H1 (cell line): ENCODE data around the gene RNF26. TPM values are rescaled to one million over a fixed set of nuclear protein-coding genes. Genes with fewer than 3 reads are reported as not detected.
A peak's percentile ranks its signal among the peaks of the same experiment; 100 is the strongest.

Source experiments
- CTCF ChIA-PET: fragments of 300-600 bp; sonication (Branson Sonifier 250); formaldehyde crosslinking; loops from one replicate; lab custom pipeline; 2021; ENCODE audit not compliant: partially characterized antibody; lab: Charles Lee
- POLR2A ChIA-PET: fragments of 300-600 bp; sonication (Branson Sonifier 250); formaldehyde crosslinking; loops from one replicate; lab custom pipeline; 2021; ENCODE audit warnings: inconsistent platforms; ENCODE audit not compliant: partially characterized antibody; lab: Charles Lee
- DNase-seq, 2 experiments: peaks; one replicate each; pipeline versions ENCODE4 v3.0.0 to v3.0.0-alpha.2; 2010 to 2022; ENCODE audit warnings: low spot score in 2 of 2, low read depth in 1 of 2, mixed read lengths in 1 of 2
- FAIRE-seq: peaks from 2 replicates; lab custom pipeline; 2011; peaks lifted over from hg19 to GRCh38; lab: Jason Lieb, UNC
- H2AFZ ChIP-seq: 2 replicates; pipeline ENCODE4 v1.8.1; 2012; ENCODE audit warnings: low read length, inconsistent platforms
- H2AK5ac ChIP-seq: 2 replicates; pipeline ENCODE4 v1.6.1; 2013; ENCODE audit warnings: low read depth, low read length
- H2BK120ac ChIP-seq: replicated peaks from 2 replicates; pipeline ENCODE3; 2013; ENCODE audit warnings: low read depth, low read length, inconsistent platforms
- H2BK12ac ChIP-seq: 2 replicates; pipeline ENCODE4 v1.6.1; 2013; ENCODE audit warnings: low read depth, low read length
- H2BK15ac ChIP-seq: 2 replicates; pipeline ENCODE4 v1.6.1; 2013; ENCODE audit warnings: low read length
- H2BK20ac ChIP-seq: 2 replicates; pipeline ENCODE4 v1.6.1; 2013; ENCODE audit warnings: low read length
- H2BK5ac ChIP-seq: 2 replicates; pipeline ENCODE4 v1.6.1; 2013; ENCODE audit warnings: low read depth, low read length
- H3K14ac ChIP-seq: 2 replicates; pipeline ENCODE4 v1.6.1; 2013; ENCODE audit warnings: inconsistent platforms; ENCODE audit not compliant: insufficient read length
- H3K18ac ChIP-seq: 2 replicates; pipeline ENCODE4 v1.6.1; 2013; ENCODE audit warnings: low read length; ENCODE audit errors: extremely low read depth
- H3K23ac ChIP-seq: 2 replicates; pipeline ENCODE4 v1.6.1; 2013; ENCODE audit warnings: inconsistent platforms; ENCODE audit not compliant: insufficient read length
- H3K23me2 ChIP-seq: 2 replicates; pipeline ENCODE4 v1.6.1; 2013; ENCODE audit warnings: low read depth, low read length
- H3K27ac ChIP-seq: 2 replicates; pipeline ENCODE4 v1.6.1; 2011; ENCODE audit warnings: low read depth, low read length, inconsistent platforms
- H3K27me3 ChIP-seq, 4 experiments: replicated peaks in 1 of 4; 1 replicate in 1 of 4; 2 replicates in 3 of 4; pipeline versions ENCODE4 v1.6.1 to v1.8.1; 2011 to 2013; ENCODE audit warnings: low read length in 3 of 4, mild to moderate bottlenecking in 3 of 4, inconsistent platforms in 2 of 4, mixed read lengths in 2 of 4, moderate library complexity in 1 of 4; ENCODE audit not compliant: control insufficient read depth in 3 of 4, insufficient read depth in 3 of 4; ENCODE audit errors: extremely low read depth in 1 of 4
- H3K36me3 ChIP-seq, 4 experiments: 2 replicates each; pipeline versions ENCODE4 v1.6.1 to v1.8.1; 2011 to 2013; ENCODE audit warnings: mild to moderate bottlenecking in 4 of 4, low read length in 3 of 4, moderate library complexity in 2 of 4, control low read depth in 1 of 4, inconsistent platforms in 1 of 4; ENCODE audit not compliant: insufficient read depth in 4 of 4, control insufficient read depth in 2 of 4
- H3K4ac ChIP-seq: replicated peaks from 2 replicates; pipeline ENCODE3; 2013; ENCODE audit warnings: low read length, low read depth, mixed read lengths, inconsistent platforms; ENCODE audit not compliant: insufficient read length
- H3K4me1 ChIP-seq, 4 experiments: replicated peaks in 1 of 4; 1 replicate in 1 of 4; 2 replicates in 3 of 4; pipeline versions ENCODE4 v1.6.1 to v1.8.1; 2011 to 2013; ENCODE audit warnings: low read length in 3 of 4, inconsistent platforms in 2 of 4, mixed read lengths in 1 of 4; ENCODE audit not compliant: insufficient read depth in 4 of 4, control insufficient read depth in 3 of 4
- H3K4me2 ChIP-seq, 2 experiments: 2 replicates each; pipeline versions ENCODE4 v1.6.1 to v1.8.1; 2011 to 2013; ENCODE audit warnings: low read depth in 2 of 2, low read length in 2 of 2, control low read depth in 1 of 2, inconsistent platforms in 1 of 2, mild to moderate bottlenecking in 1 of 2; ENCODE audit not compliant: insufficient read depth in 1 of 2
- H3K4me3 ChIP-seq, 4 experiments: fragments of 200-600, 300-600 bp in 1 of 4; sonication (generic), shearing (Covaris generic), sonication (Bioruptor Twin) in 1 of 4; 2 replicates each; pipeline versions ENCODE4 v1.5.1 to v1.8.1; 2011 to 2016; ENCODE audit warnings: low read length in 4 of 4, low read depth in 3 of 4, control low read depth in 2 of 4, inconsistent platforms in 2 of 4, mild to moderate bottlenecking in 2 of 4, mixed read lengths in 1 of 4, moderate library complexity in 1 of 4; ENCODE audit not compliant: insufficient read depth in 2 of 4; ENCODE audit errors: extremely low read depth in 1 of 4
- H3K56ac ChIP-seq: replicated peaks from 2 replicates; pipeline ENCODE3; 2013; ENCODE audit warnings: low read depth, mild to moderate bottlenecking, mixed read lengths, low read length, inconsistent platforms; ENCODE audit not compliant: insufficient read length
- H3K79me1 ChIP-seq: 2 replicates; pipeline ENCODE4 v1.6.1; 2013; ENCODE audit warnings: low read depth, low read length, control low read depth
- H3K79me2 ChIP-seq, 2 experiments: 2 replicates each; pipeline versions ENCODE4 v1.6.1 to v1.8.1; 2012 to 2013; ENCODE audit warnings: low read length in 2 of 2, mild to moderate bottlenecking in 2 of 2, inconsistent platforms in 1 of 2; ENCODE audit not compliant: insufficient read depth in 2 of 2, control insufficient read depth in 1 of 2
- H3K9ac ChIP-seq, 4 experiments: replicated peaks in 1 of 4; 1 replicate in 1 of 4; 2 replicates in 3 of 4; pipeline versions ENCODE4 v1.6.1 to v1.8.1; 2011 to 2013; ENCODE audit warnings: low read depth in 3 of 4, low read length in 3 of 4, control low read depth in 2 of 4, mild to moderate bottlenecking in 2 of 4, moderate library complexity in 2 of 4, inconsistent platforms in 1 of 4; ENCODE audit errors: extremely low read depth in 1 of 4
- H3K9me3 ChIP-seq, 2 experiments: 2 replicates each; pipeline versions ENCODE4 v1.6.1 to v1.8.1; 2012 to 2013; ENCODE audit warnings: mild to moderate bottlenecking in 2 of 2, moderate library complexity in 2 of 2, control low read depth in 1 of 2, inconsistent platforms in 1 of 2, low read depth in 1 of 2, low read length in 1 of 2, mixed read lengths in 1 of 2; ENCODE audit not compliant: insufficient read depth in 2 of 2
- H4K20me1 ChIP-seq, 2 experiments: replicated peaks in 1 of 2; 2 replicates each; pipeline versions ENCODE3 to v1.8.1; 2011 to 2013; ENCODE audit warnings: inconsistent platforms in 2 of 2, low read length in 2 of 2, mild to moderate bottlenecking in 1 of 2; ENCODE audit not compliant: insufficient read depth in 2 of 2, control insufficient read depth in 1 of 2
- H4K5ac ChIP-seq: 2 replicates; pipeline ENCODE4 v1.6.1; 2013; ENCODE audit warnings: low read length, low read depth, mixed read lengths, inconsistent platforms; ENCODE audit not compliant: insufficient read length
- H4K8ac ChIP-seq: 2 replicates; pipeline ENCODE4 v1.8.0; 2013; ENCODE audit warnings: mild to moderate bottlenecking, moderate library complexity, low read length, inconsistent platforms; ENCODE audit not compliant: insufficient read depth; ENCODE audit errors: extremely low read depth
- H4K91ac ChIP-seq: replicated peaks from 2 replicates; pipeline ENCODE3; 2013; ENCODE audit warnings: low read length, mixed read lengths, inconsistent platforms; ENCODE audit not compliant: insufficient read length
- ASH2L ChIP-seq: fragments of 200-600, 300-600 bp; sonication (generic); IDR thresholded peaks from one replicate; pipeline ENCODE4 v1.7.1; 2017; ENCODE audit warnings: low read length
- CBX5 ChIP-seq: fragments of 300-800, 300-1000 bp; sonication (generic); IDR thresholded peaks from 2 replicates; pipeline ENCODE4 v1.7.1; 2016; ENCODE audit warnings: antibody characterized with exemption, low read length, low read depth
- CREB1 ChIP-seq: IDR thresholded peaks from 2 replicates; pipeline ENCODE4 v1.6.1; 2012; ENCODE audit warnings: inconsistent platforms
- GABPA ChIP-seq: IDR thresholded peaks from 2 replicates; pipeline ENCODE4 v1.6.1; 2011; ENCODE audit warnings: mild to moderate bottlenecking, low read length, moderate library complexity, borderline replicate concordance; ENCODE audit not compliant: insufficient read depth
- GTF2F1 ChIP-seq: IDR thresholded peaks from 2 replicates; pipeline ENCODE4 v1.6.1; 2012; ENCODE audit warnings: low read depth, low read length, improper control_type of control experiment, borderline replicate concordance
- JUN ChIP-seq: IDR thresholded peaks from 2 replicates; pipeline ENCODE4 v1.6.1; 2011; ENCODE audit warnings: low read depth, mild to moderate bottlenecking, improper control_type of control experiment, low read length
- KDM1A ChIP-seq: fragments of 200-600, 300-600 bp; sonication (generic); IDR thresholded peaks from 2 replicates; pipeline ENCODE4 v1.7.1; 2016; ENCODE audit warnings: mild to moderate bottlenecking, low read length, borderline replicate concordance
- MAFK ChIP-seq: IDR thresholded peaks from 2 replicates; pipeline ENCODE4 v1.6.1; 2012; ENCODE audit warnings: low read depth, mild to moderate bottlenecking, improper control_type of control experiment, low read length
- NRF1 ChIP-seq: IDR thresholded peaks from 2 replicates; pipeline ENCODE4 v1.6.1; 2011; ENCODE audit warnings: mild to moderate bottlenecking, low read depth, low read length, improper control_type of control experiment
- POLR2A ChIP-seq, 2 experiments: IDR thresholded peaks; 1 replicate in 1 of 2; 2 replicates in 1 of 2; pipeline ENCODE4 v1.6.1; 2011; ENCODE audit warnings: low read depth in 2 of 2, low read length in 2 of 2, mild to moderate bottlenecking in 2 of 2; ENCODE audit errors: control extremely low read depth in 1 of 2
- RAD21 ChIP-seq, 2 experiments: IDR thresholded peaks in 1 of 2; conservative IDR thresholded peaks in 1 of 2; 2 replicates each; pipeline ENCODE4 v1.6.1; 2011; ENCODE audit warnings: low read depth in 2 of 2, low read length in 2 of 2, improper control_type of control experiment in 1 of 2, inconsistent platforms in 1 of 2, mild to moderate bottlenecking in 1 of 2, moderate library complexity in 1 of 2
- RXRA ChIP-seq: IDR thresholded peaks from 2 replicates; pipeline ENCODE4 v1.6.1; 2011; ENCODE audit warnings: low read depth, mild to moderate bottlenecking, low read length, moderate library complexity; ENCODE audit not compliant: insufficient read depth
- TBP ChIP-seq: IDR thresholded peaks from 2 replicates; pipeline ENCODE4 v1.6.1; 2011; ENCODE audit warnings: low read depth, low read length, improper control_type of control experiment
- ZNF274 ChIP-seq: IDR thresholded peaks from 2 replicates; pipeline ENCODE4 v1.7.0; 2012; ENCODE audit warnings: low read length, borderline replicate concordance; ENCODE audit errors: extremely low read depth
- WGBS, 2 experiments: shearing (Covaris generic) in 1 of 2; methylation state at CpG; one replicate each; pipeline versions ENCODE4 v1.1.6 to v1.1.7; 2013 to 2015; ENCODE audit warnings: low lambda C conversion rate in 2 of 2, mixed read lengths in 2 of 2, inconsistent platforms in 1 of 2, low coverage in 1 of 2, missing lambda C conversion rate in 1 of 2; ENCODE audit not compliant: insufficient replicate concordance in 2 of 2, insufficient coverage in 1 of 2, insufficient read length in 1 of 2; ENCODE audit errors: extremely low coverage in 1 of 2, missing lambda C conversion rate in 1 of 2; 5-methylcytosine and 5-hydroxymethylcytosine counted together
- polyA plus RNA-seq, 7 experiments: library from polyadenylated mRNA; depleted of rRNA in 3 of 7; stranded (reverse) in 5 of 7; unstranded in 2 of 7; fragments of >200 nt in 5 of 7; fragments of 200-250 nt in 2 of 7; gene quantifications; 1 replicate in 5 of 7; 2 replicates in 1 of 7; 4 replicates in 1 of 7; pipeline versions ENCODE4 v1.2.1 to v1.2.3, GENCODE V29; 2011 to 2013; ENCODE audit warnings: missing spikeins in 2 of 7, mixed read lengths in 2 of 7
- total RNA-seq: library from RNA; stranded (reverse); fragmentation: NEBNext Ultra II Directional; extraction: Animal tissue kit (Norgen Biotek cat#: 25700); gene quantifications from 2 replicates; pipeline ENCODE4 v1.2.1, GENCODE V29; 2021

RNF26 gene
- total and polyA plus RNA-seq, 2 of the 8 experiments (the other 6 are each of a cell fraction or from before 2014, with no cell fraction given) = 82.7 to 84.0 TPM

- Histone ChIP-seq H3K18ac (no peak overlapping the region), H2AFZ (no peak overlapping the region), H2BK15ac (no peak overlapping the region), H3K4me1 (peaks cover 10 to 14% (median 12%) of the 10 kb centered on the region in 4 experiments), H3K56ac (no peak overlapping the region), H3K4me3 (no peak overlapping the region), H2BK20ac (no peak overlapping the region), H3K14ac (no peak overlapping the region), H3K9ac (no peak overlapping the region), H3K23me2 (peaks cover 2% of the 10 kb centered on the region), H4K5ac (no peak overlapping the region), H3K23ac (no peak overlapping the region), H3K4me2 (peak overlapping the region; percentile 30 to 99), H4K91ac (no peak overlapping the region), H3K36me3 (peaks cover 0 to 6% (median 5%) of the 10 kb centered on the region in 4 experiments; a peak in 3 of 8 replicates), H4K8ac (no peak overlapping the region), H3K79me1 (no peaks in the 10 kb centered on the region; the same call in 1 of the 2 replicates), H2BK120ac (no peak overlapping the region), H2BK5ac (no peak overlapping the region), H3K4ac (no peak overlapping the region), H3K9me3 (no peaks in the 10 kb centered on the region), H3K27ac (no peak overlapping the region), H2AK5ac (no peak overlapping the region), H3K27me3 (peaks cover 0 to 5% (median 3%) of the 10 kb centered on the region in 4 experiments; a peak in 4 of 7 replicates), H4K20me1 (peaks cover under 1 to 9% of the 10 kb centered on the region in 2 experiments), H2BK12ac (0 out of 2 replicates have a peak overlapping the region, but pooled peaks have one; percentile 27), H3K79me2 (no peaks in the 10 kb centered on the region)
- WGBS, 2 experiments = 66% methylated on average over 3 of the region's 13 CpGs; no CpG with 5 or more reads in 1 of the 2 experiments
- FAIRE-seq (no peak), DNase-seq (no peak)
- POLR2A ChIA-PET = interaction anchor here (0.6 to 1.9 kb wide), 5 partner anchors 11 to 82 kb away, joined by 3 to 5 read pairs (median 3); no protein-coding TSS in a partner anchor
- CTCF ChIA-PET = interaction anchor here (0.9 to 10.9 kb wide), 24 partner anchors 8 to 387 kb away, joined by 3 to 474 read pairs (median 6); partner anchors contain the start of genes C1QTNF5, MFRP, THY1 and USP2
- TF ChIP-seq ZNF274 (no peak), NRF1 (no peak), CREB1 (no peak), TBP (no peak), JUN (no peak), CBX5 (no peak), KDM1A (no peak), RXRA (no peak), GABPA (no peak), RAD21 (IDR thresholded peaks at IDR 0.05 in 1 of 2, conservative IDR thresholded peaks at IDR 0.05 in 1 of 2; ENCODE audit: low read depth in 2 of 2, low read length in 2 of 2) (no peak), POLR2A (IDR thresholded peaks at IDR 0.05; ENCODE audit: control extremely low read depth in 1 of 2, low read depth in 2 of 2, low read length in 2 of 2) (no peak), MAFK (no peak), ASH2L (no peak), GTF2F1 (no peak)
Observed at GRCh38 chr11:119357074-119357473, 22.7 kb downstream of the RNF26 start.
